K562 (cell line): Measurements from ENCODE around the gene DNAJC1. TPM values are rescaled to one million over a fixed set of nuclear protein-coding genes. Genes with fewer than 3 reads are reported as not detected.
A peak's percentile ranks its signal among the peaks of the same experiment; 100 is the strongest.

Source experiments
- ARID1B ChIP-seq: fragments of 450-650 bp; IDR thresholded peaks from 2 replicates; pipeline ENCODE4 v1.6.1; 2016; ENCODE audit warnings: antibody characterized with exemption, mild to moderate bottlenecking, inconsistent platforms
- CTCFL ChIP-seq: IDR thresholded peaks from 2 replicates; pipeline ENCODE4 v1.6.1; 2011; ENCODE audit warnings: borderline replicate concordance, low read depth, mild to moderate bottlenecking, moderate library complexity, low read length; ENCODE audit not compliant: insufficient read depth, poor library complexity, severe bottlenecking
- E2F5 ChIP-seq: sonication (generic); formaldehyde crosslinking; IDR thresholded peaks from 2 replicates; pipeline ENCODE4 v1.8.0; 2022; ENCODE audit warnings: mild to moderate bottlenecking, missing genetic modification reagents
- E2F6 ChIP-seq, 2 experiments: IDR thresholded peaks; 2 replicates each; pipeline ENCODE4 v1.6.1; 2011; ENCODE audit warnings: borderline replicate concordance in 1 of 2, control low read depth in 1 of 2, low read depth in 1 of 2, low read length in 1 of 2, mild to moderate bottlenecking in 1 of 2, mixed read lengths in 1 of 2, moderate library complexity in 1 of 2; ENCODE audit not compliant: insufficient read depth in 1 of 2, insufficient read length in 1 of 2, poor library complexity in 1 of 2, severe bottlenecking in 1 of 2; ENCODE audit errors: extremely low read depth in 1 of 2
- FIP1L1 ChIP-seq: fragments of 200-400 bp; formaldehyde crosslinking; IDR thresholded peaks from 2 replicates; pipeline ENCODE4 v1.6.1; 2018; ENCODE audit warnings: mild to moderate bottlenecking, low read depth, low read length; ENCODE audit not compliant: poor library complexity, severe bottlenecking
- FOXJ2 ChIP-seq: fragments of 200-800 bp; sonication (Bioruptor generic); IDR thresholded peaks from 2 replicates; pipeline ENCODE4 v1.6.1; 2016; ENCODE audit warnings: missing genetic modification characterization, missing compliant biosample characterization
- NCOA4 ChIP-seq: fragments of 450-650 bp; IDR thresholded peaks from 2 replicates; pipeline ENCODE4 v1.6.1; 2018; ENCODE audit warnings: mild to moderate bottlenecking; ENCODE audit not compliant: partially characterized antibody
- POLR2A ChIP-seq: fragments of 450-650 bp; conservative IDR thresholded peaks from 2 replicates; pipeline ENCODE4 v1.6.1; 2016
- RBFOX2 ChIP-seq: fragments of 200-400 bp; formaldehyde crosslinking; IDR thresholded peaks from 2 replicates; pipeline ENCODE4 v1.6.1; 2017; ENCODE audit warnings: low read depth, mild to moderate bottlenecking, low read length, moderate library complexity
- SIRT6 ChIP-seq: IDR thresholded peaks from one replicate; pipeline ENCODE4 v1.6.1; 2012; ENCODE audit warnings: low read depth, mild to moderate bottlenecking, control low read depth, inconsistent platforms, low read length, moderate library complexity
- UBTF ChIP-seq, 2 experiments: IDR thresholded peaks; 2 replicates each; pipeline ENCODE4 v1.6.1; 2012; ENCODE audit warnings: improper control_type of control experiment in 2 of 2, low read depth in 2 of 2, low read length in 2 of 2, borderline replicate concordance in 1 of 2
- ZFP36 ChIP-seq: fragments of 150-350 bp; IDR thresholded peaks from 2 replicates; pipeline ENCODE4 v1.6.1; 2018; ENCODE audit warnings: low read length, low read depth; ENCODE audit not compliant: partially characterized antibody
- ZNF609 ChIP-seq: sonication (generic); formaldehyde crosslinking; IDR thresholded peaks from 2 replicates; pipeline ENCODE4 v1.8.1; 2023; ENCODE audit warnings: missing genetic modification reagents, mild to moderate bottlenecking, borderline replicate concordance
- polyA plus RNA-seq, 8 experiments: library from polyadenylated mRNA; depleted of rRNA in 4 of 8; stranded (reverse) in 5 of 8; unstranded in 3 of 8; fragments of >200 nt; fragmentation: Nextera tagmentation in 2 of 8; fragmentation: Illumina TruSeq in 1 of 8; extraction: Ambion mirVana in 2 of 8; extraction: Trizol in 1 of 8; gene quantifications; 2 replicates each; pipeline versions ENCODE4 v1.2.1 to v1.2.3, GENCODE V29; 2011 to 2014; ENCODE audit warnings: inconsistent platforms in 1 of 8, missing spikeins in 1 of 8
- total RNA-seq, 7 experiments: library from RNA; depleted of rRNA in 6 of 7; stranded (reverse); fragments of >200 nt in 6 of 7; fragmentation: Illumina TruSeq in 2 of 7; extraction: Trizol in 2 of 7; gene quantifications; 2 replicates each; pipeline versions ENCODE4 v1.2.1 to v1.2.3, GENCODE V29; 2011 to 2021; ENCODE audit warnings: low replicate concordance in 1 of 7

Gene DNAJC1
- total and polyA plus RNA-seq, 9 of the 15 experiments (the other 6 are each of a cell fraction or from before 2014, with no cell fraction given): 5.4 to 77.6 (median 40.3) TPM

GRCh38 chr10:22003177-22003963 lies at the start of gene DNAJC1 (continued):
- TF ChIP-seq SIRT6: no peak
- TF ChIP-seq NCOA4: no peak
- TF ChIP-seq UBTF (IDR thresholded peaks at IDR 0.05; ENCODE audit: borderline replicate concordance in 1 of 2, low read depth in 2 of 2, low read length in 2 of 2): peak; percentile 88 to 89; a peak in 3 of 4 replicates
- 0 out of 2 replicates have a peak, but pooled peaks have one; percentile 57 for TF ChIP-seq FOXJ2 (tag)
- 0 out of 2 replicates have a peak, but pooled peaks have one; percentile 51 for TF ChIP-seq ZNF609 (CRISPR knock-in tag)
- TF ChIP-seq E2F6 (IDR thresholded peaks at IDR 0.05; ENCODE audit: borderline replicate concordance in 1 of 2, extremely low read depth in 1 of 2, insufficient read depth in 1 of 2, insufficient read length in 1 of 2, low read depth in 1 of 2, low read length in 1 of 2, poor library complexity in 1 of 2, severe bottlenecking in 1 of 2): peak; percentile 68 to 89
- TF ChIP-seq POLR2A: peak; percentile 74
- TF ChIP-seq ARID1B: peak; percentile 62
- TF ChIP-seq CTCFL: peak; percentile 42
- TF ChIP-seq E2F5 (CRISPR knock-in tag): peak; percentile 66; the same call in 1 of the 2 replicates
- TF ChIP-seq ZFP36: no peak
- TF ChIP-seq FIP1L1: peak; percentile 72
- peak; percentile 95 for TF ChIP-seq RBFOX2
